ENCODE measurements around the gene ATG5.

- TF ChIP-seq CTCF (IDR thresholded peaks at IDR 0.05) (no peak), POLR2A (IDR thresholded peaks at IDR 0.05) (no peak)
Measured at GRCh38 chr6:106253172-106253571, 72.4 kb downstream of the ATG5 start.
